Measurements from ENCODE around the gene CAMTA1. TPM values are rescaled to one million over a fixed set of nuclear protein-coding genes. Genes with fewer than 3 reads are reported as not detected.

The CAMTA1 gene
- total RNA-seq, 1 donor from 2014 or later = 268 TPM

GRCh38 chr1:7683521-7683920 is 898.3 kb downstream of the CAMTA1 start:
- H3K36me3 ChIP-seq = no peaks in the 10 kb centered on the region
- H3K79me2 ChIP-seq (ENCODE audit: low read depth) = no peaks in the 10 kb centered on the region
- H4K20me1 ChIP-seq (ENCODE audit: low read depth) = no peaks in the 10 kb centered on the region
- no peak overlapping the region for H3K27ac ChIP-seq
- H3K27me3 ChIP-seq = peaks cover 22% of the 10 kb centered on the region
- peaks cover 10% of the 10 kb centered on the region for H3F3A ChIP-seq (ENCODE audit: low read depth)
- no peak overlapping the region for H3K4me3 Mint-ChIP-seq
- peaks cover 23% of the 10 kb centered on the region for H3K4me1 Mint-ChIP-seq
- H3K27ac Mint-ChIP-seq = no peak overlapping the region
- H3K4me3 ChIP-seq = no peak overlapping the region
- no peaks in the 10 kb centered on the region for H3K9me3 Mint-ChIP-seq
- no peaks in the 10 kb centered on the region for H3K9me3 ChIP-seq (ENCODE audit: low read depth)
- no peak overlapping the region for H3K9ac ChIP-seq
- no peaks in the 10 kb centered on the region for H3K36me3 Mint-ChIP-seq
- no peak for TF ChIP-seq EZH2 (IDR thresholded peaks at IDR 0.05)
- TF ChIP-seq CTCF (IDR thresholded peaks at IDR 0.05) = no peak
- TF ChIP-seq EZH2phosphoT487 (IDR thresholded peaks at IDR 0.05) = no peak
- peaks cover 6% of the 10 kb centered on the region for H3K27me3 Mint-ChIP-seq (ENCODE audit: insufficient read depth, low read depth)
- no peak overlapping the region for H3K4me2 ChIP-seq
- no peak overlapping the region for H2AFZ ChIP-seq (replicated peaks)
- H3K4me1 ChIP-seq = peaks cover 8% of the 10 kb centered on the region
- DNase-seq (ENCODE audit: low spot score) = no peak

- Histone ChIP-seq H3K27ac (no peak overlapping the region), H3K4me1 (peaks cover 8% of the 10 kb centered on the region), H3F3A (ENCODE audit: low read depth) (peaks cover 10% of the 10 kb centered on the region), H3K9me3 (ENCODE audit: low read depth) (no peaks in the 10 kb centered on the region), H3K79me2 (ENCODE audit: low read depth) (no peaks in the 10 kb centered on the region), H3K9ac (no peak overlapping the region), H3K4me3 (no peak overlapping the region), H3K36me3 (no peaks in the 10 kb centered on the region), H2AFZ (replicated peaks) (no peak overlapping the region), H3K27me3 (peaks cover 16% of the 10 kb centered on the region), H4K20me1 (ENCODE audit: low read depth) (no peaks in the 10 kb centered on the region), H3K4me2 (no peak overlapping the region)
- Mint-ChIP-seq H3K36me3 (no peaks in the 10 kb centered on the region), H3K4me1 (peaks cover 20% of the 10 kb centered on the region), H3K4me3 (no peak overlapping the region), H3K27me3 (ENCODE audit: insufficient read depth, low read depth) (peaks cover 6% of the 10 kb centered on the region), H3K27ac (no peak overlapping the region), H3K9me3 (no peaks in the 10 kb centered on the region)
- no peak for TF ChIP-seq CTCF (IDR thresholded peaks at IDR 0.05)
- no peak for TF ChIP-seq EZH2 (IDR thresholded peaks at IDR 0.05)
- TF ChIP-seq EZH2phosphoT487 (IDR thresholded peaks at IDR 0.05) = no peak
- DNase-seq (ENCODE audit: low spot score) = no peak
These were observed 898.9 kb downstream of the CAMTA1 start for GRCh38 chr1:7684132-7684531.

GRCh38 chr1:7684861-7685635 is 899.8 kb downstream of the CAMTA1 start:
- Mint-ChIP-seq H3K4me1 (peaks cover 16% of the 10 kb centered on the region), H3K36me3 (no peaks in the 10 kb centered on the region)

More at GRCh38 chr1:7684861-7685635, 899.8 kb downstream of the CAMTA1 start:
- TF ChIP-seq EZH2phosphoT487 (IDR thresholded peaks at IDR 0.05) = no peak
- TF ChIP-seq CTCF (IDR thresholded peaks at IDR 0.05) = no peak
- no peak for TF ChIP-seq EZH2 (IDR thresholded peaks at IDR 0.05)
- H3K4me2 ChIP-seq = no peak overlapping the region
- H3K4me1 ChIP-seq = peaks cover 4% of the 10 kb centered on the region
- no peak for DNase-seq (ENCODE audit: low spot score)
- peaks cover 6% of the 10 kb centered on the region for H3K27me3 Mint-ChIP-seq (ENCODE audit: insufficient read depth, low read depth)
- no peak overlapping the region for H3K27ac ChIP-seq
- no peaks in the 10 kb centered on the region for H3K36me3 ChIP-seq
- H4K20me1 ChIP-seq (ENCODE audit: low read depth) = no peaks in the 10 kb centered on the region
- H3K4me3 Mint-ChIP-seq = no peak overlapping the region
- H3K27me3 ChIP-seq = peaks cover 7% of the 10 kb centered on the region
- no peak overlapping the region for H2AFZ ChIP-seq (replicated peaks)
- no peak overlapping the region for H3K4me3 ChIP-seq
- H3K79me2 ChIP-seq (ENCODE audit: low read depth) = no peaks in the 10 kb centered on the region
- peaks cover 10% of the 10 kb centered on the region for H3F3A ChIP-seq (ENCODE audit: low read depth)
- H3K27ac Mint-ChIP-seq = no peak overlapping the region
- no peaks in the 10 kb centered on the region for H3K9me3 Mint-ChIP-seq
- H3K9me3 ChIP-seq (ENCODE audit: low read depth) = no peaks in the 10 kb centered on the region
- H3K9ac ChIP-seq = no peak overlapping the region

All from neural progenitor cell (in vitro differentiated cells).